OCI-LY1 (cell line): Measurements from ENCODE around the gene MLANA.

Experiments used
- H2AFZ ChIP-seq: fragments of 200-600 bp; sonication (generic), shearing (Covaris generic); 2 replicates; pipeline ENCODE4 v1.6.0; 2014; ENCODE audit warnings: antibody characterized with exemption, mild to moderate bottlenecking, low read length
- H3F3A ChIP-seq: fragments of 200-600 bp; sonication (generic), shearing (Covaris generic); 2 replicates; pipeline ENCODE4 v1.6.0; 2014; ENCODE audit warnings: mild to moderate bottlenecking, antibody characterized with exemption, low read length, moderate library complexity; ENCODE audit not compliant: insufficient read depth
- H3K27ac ChIP-seq: fragments of 200-600 bp; sonication (generic); 2 replicates; pipeline ENCODE4 v1.5.1; 2014; ENCODE audit warnings: low read length, mixed run types, mild to moderate bottlenecking, low read depth; ENCODE audit not compliant: poor library complexity, severe bottlenecking
- H3K27me3 ChIP-seq: fragments of 200-600 bp; sonication (generic); 2 replicates; pipeline ENCODE4 v1.6.0; 2014; ENCODE audit warnings: antibody characterized with exemption, mild to moderate bottlenecking, low read length, moderate library complexity; ENCODE audit not compliant: insufficient read depth
- H3K36me3 ChIP-seq: fragments of 200-600 bp; sonication (generic); 2 replicates; pipeline ENCODE4 v1.6.1; 2014; ENCODE audit warnings: mild to moderate bottlenecking, antibody characterized with exemption, low read length, moderate library complexity, mixed read lengths; ENCODE audit not compliant: insufficient read depth
- H3K4me1 ChIP-seq: fragments of 200-600 bp; sonication (generic); 2 replicates; pipeline ENCODE4 v1.5.1; 2014; ENCODE audit warnings: mild to moderate bottlenecking, low read length, moderate library complexity; ENCODE audit not compliant: insufficient read depth, severe bottlenecking
- H3K4me2 ChIP-seq: fragments of 200-600 bp; sonication (generic), shearing (Covaris generic); 2 replicates; pipeline ENCODE4 v1.6.1; 2014; ENCODE audit warnings: low read length
- H3K4me3 ChIP-seq: fragments of 200-600 bp; sonication (generic); 2 replicates; pipeline ENCODE4 v1.5.1; 2014; ENCODE audit warnings: low read length, low read depth, mild to moderate bottlenecking, mixed read lengths; ENCODE audit not compliant: poor library complexity, severe bottlenecking
- H3K79me2 ChIP-seq: fragments of 200-600 bp; shearing (Covaris generic); 2 replicates; pipeline ENCODE4 v1.6.1; 2016; ENCODE audit warnings: mixed run types, low read length, mixed read lengths; ENCODE audit not compliant: insufficient read depth
- H3K9ac ChIP-seq: fragments of 200-600 bp; sonication (generic), shearing (Covaris generic); 2 replicates; pipeline ENCODE4 v1.6.1; 2014; ENCODE audit warnings: mild to moderate bottlenecking, low read length, mixed read lengths
- H3K9me2 ChIP-seq: fragments of 200-600 bp; sonication (generic), shearing (Covaris generic); 2 replicates; pipeline ENCODE4 v1.6.1; 2014; ENCODE audit warnings: low read depth, mild to moderate bottlenecking, low read length, mixed read lengths
- H3K9me3 ChIP-seq: fragments of 200-600 bp; shearing (Covaris generic); 2 replicates; pipeline ENCODE4 v1.6.1; 2014; ENCODE audit warnings: low read length, mixed read lengths
- H4K20me1 ChIP-seq: fragments of 200-600 bp; sonication (generic), shearing (Covaris generic); 2 replicates; pipeline ENCODE4 v1.6.0; 2016; ENCODE audit warnings: mild to moderate bottlenecking, low read length; ENCODE audit not compliant: insufficient read depth
- EZH2 ChIP-seq: fragments of 200-600 bp; sonication (generic), shearing (Covaris generic); IDR thresholded peaks from 2 replicates; pipeline ENCODE4 v1.8.0; 2017; ENCODE audit warnings: borderline replicate concordance, mixed run types, mild to moderate bottlenecking, antibody characterized with exemption, low read length, moderate library complexity, mixed read lengths
- TF ChIP-seq, protein P1 (sequence below): fragments of 200-600 bp; sonication (generic), shearing (Covaris generic); IDR thresholded peaks from 2 replicates; pipeline ENCODE4 v1.5.1; 2017; ENCODE audit warnings: mild to moderate bottlenecking, antibody characterized with exemption, low read length, moderate library complexity, mixed read lengths

Gene MLANA

DNA sequence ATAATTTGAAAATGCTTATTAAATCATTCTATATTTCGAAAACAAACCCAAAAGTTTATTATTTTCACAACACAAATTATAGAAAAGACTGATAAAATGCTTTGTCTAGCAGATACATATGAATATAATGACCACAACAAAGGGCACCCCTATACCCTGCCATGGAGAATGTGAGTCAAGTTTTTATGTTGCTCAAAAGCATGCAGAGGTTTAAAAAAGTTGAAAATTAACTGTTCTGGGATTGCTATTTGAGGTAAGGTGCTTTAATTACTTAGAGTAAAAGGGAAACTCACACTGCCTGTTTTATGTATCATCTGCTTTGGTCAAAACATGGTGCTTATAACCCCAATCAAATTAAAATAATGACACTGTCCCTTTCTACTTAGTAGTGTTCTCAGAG, 41.0 kb downstream of the MLANA start:
- Histone ChIP-seq H3K36me3 (no peaks in the 10 kb centered on the region), H3K9me2 (no peaks in the 10 kb centered on the region), H3K9me3 (no peaks in the 10 kb centered on the region), H2AFZ (no peak overlapping the region), H3K27me3 (no peaks in the 10 kb centered on the region), H4K20me1 (no peaks in the 10 kb centered on the region), H3K79me2 (no peaks in the 10 kb centered on the region), H3K27ac (no peak overlapping the region), H3K4me2 (no peak overlapping the region), H3K4me1 (no peaks in the 10 kb centered on the region), H3F3A (no peaks in the 10 kb centered on the region), H3K4me3 (no peak overlapping the region), H3K9ac (no peak overlapping the region)
- TF ChIP-seq, protein P1, sequence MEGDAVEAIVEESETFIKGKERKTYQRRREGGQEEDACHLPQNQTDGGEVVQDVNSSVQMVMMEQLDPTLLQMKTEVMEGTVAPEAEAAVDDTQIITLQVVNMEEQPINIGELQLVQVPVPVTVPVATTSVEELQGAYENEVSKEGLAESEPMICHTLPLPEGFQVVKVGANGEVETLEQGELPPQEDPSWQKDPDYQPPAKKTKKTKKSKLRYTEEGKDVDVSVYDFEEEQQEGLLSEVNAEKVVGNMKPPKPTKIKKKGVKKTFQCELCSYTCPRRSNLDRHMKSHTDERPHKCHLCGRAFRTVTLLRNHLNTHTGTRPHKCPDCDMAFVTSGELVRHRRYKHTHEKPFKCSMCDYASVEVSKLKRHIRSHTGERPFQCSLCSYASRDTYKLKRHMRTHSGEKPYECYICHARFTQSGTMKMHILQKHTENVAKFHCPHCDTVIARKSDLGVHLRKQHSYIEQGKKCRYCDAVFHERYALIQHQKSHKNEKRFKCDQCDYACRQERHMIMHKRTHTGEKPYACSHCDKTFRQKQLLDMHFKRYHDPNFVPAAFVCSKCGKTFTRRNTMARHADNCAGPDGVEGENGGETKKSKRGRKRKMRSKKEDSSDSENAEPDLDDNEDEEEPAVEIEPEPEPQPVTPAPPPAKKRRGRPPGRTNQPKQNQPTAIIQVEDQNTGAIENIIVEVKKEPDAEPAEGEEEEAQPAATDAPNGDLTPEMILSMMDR, result no peak
- TF ChIP-seq EZH2, result no peak

DNA sequence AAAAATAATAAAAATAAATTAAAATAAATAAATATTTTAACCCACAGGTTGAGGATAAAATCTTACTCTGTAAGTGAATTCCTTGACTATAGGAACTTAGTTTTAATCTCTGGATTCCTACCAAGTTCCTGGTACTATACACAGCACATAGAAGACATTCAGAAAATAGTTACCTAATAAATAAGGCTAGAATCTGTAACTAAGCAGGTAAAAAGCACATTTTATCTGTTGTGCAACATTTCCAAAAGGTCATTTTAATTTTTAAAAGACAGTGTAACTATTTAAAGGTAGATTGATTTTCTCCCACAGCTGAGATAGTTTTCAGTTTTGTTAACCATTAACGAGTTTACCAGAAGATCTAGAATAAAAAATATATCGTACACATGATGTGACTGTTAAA, 47.8 kb downstream of the MLANA start:
- H3K9me2 ChIP-seq, result no peaks in the 10 kb centered on the region
- no peak for TF ChIP-seq EZH2
- TF ChIP-seq, protein P1, result no peak
- no peak overlapping the region for H3K4me2 ChIP-seq
- no peaks in the 10 kb centered on the region for H3K79me2 ChIP-seq
- no peaks in the 10 kb centered on the region for H3K4me1 ChIP-seq
- no peaks in the 10 kb centered on the region for H4K20me1 ChIP-seq
- no peak overlapping the region for H3K4me3 ChIP-seq
- H3K9me3 ChIP-seq, result no peaks in the 10 kb centered on the region
- H3K36me3 ChIP-seq, result no peaks in the 10 kb centered on the region
- no peak overlapping the region for H2AFZ ChIP-seq
- no peak overlapping the region for H3K9ac ChIP-seq
- H3K27ac ChIP-seq, result no peak overlapping the region
- no peaks in the 10 kb centered on the region for H3F3A ChIP-seq
- no peaks in the 10 kb centered on the region for H3K27me3 ChIP-seq

DNA sequence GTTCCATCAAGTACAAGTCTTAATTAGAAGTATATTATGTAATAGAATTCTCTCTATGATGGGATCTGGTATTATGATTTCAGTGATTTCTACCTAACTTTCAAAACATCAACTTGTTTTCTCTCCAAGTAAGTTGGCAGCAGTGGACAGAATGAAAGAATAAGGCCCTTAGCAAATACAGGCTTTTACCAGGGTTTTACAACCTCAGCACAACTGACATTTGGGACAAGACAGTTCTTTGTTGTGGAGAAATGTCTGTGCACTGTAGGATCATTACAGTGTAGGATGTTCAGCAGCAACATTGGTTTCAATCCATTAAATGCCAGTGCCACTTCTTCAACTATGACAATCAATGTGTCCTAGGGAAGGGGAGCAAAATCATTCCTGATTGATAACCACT, 48.8 kb downstream of the MLANA start:
- no peak overlapping the region for H3K9ac ChIP-seq
- H3K4me1 ChIP-seq, result no peaks in the 10 kb centered on the region

More for the DNA sequence above, 48.8 kb downstream of the MLANA start:
- Histone ChIP-seq H3K4me2 (no peak overlapping the region), H3K36me3 (no peaks in the 10 kb centered on the region), H3F3A (no peaks in the 10 kb centered on the region), H4K20me1 (no peaks in the 10 kb centered on the region), H3K27ac (no peak overlapping the region), H3K79me2 (no peaks in the 10 kb centered on the region), H3K27me3 (no peaks in the 10 kb centered on the region), H3K4me3 (no peak overlapping the region), H3K9me2 (no peaks in the 10 kb centered on the region), H3K9me3 (no peaks in the 10 kb centered on the region), H2AFZ (no peak overlapping the region)
- no peak for TF ChIP-seq EZH2
- TF ChIP-seq, protein P1, result no peak
